Fibroblast of skin of right biceps (primary cell): Measurements from ENCODE around the gene NTN1.

ENCODE experiments used
- DNase-seq: peaks from one replicate; pipeline ENCODE4 v3.0.0-alpha.2; 2013

The NTN1 gene

DNA sequence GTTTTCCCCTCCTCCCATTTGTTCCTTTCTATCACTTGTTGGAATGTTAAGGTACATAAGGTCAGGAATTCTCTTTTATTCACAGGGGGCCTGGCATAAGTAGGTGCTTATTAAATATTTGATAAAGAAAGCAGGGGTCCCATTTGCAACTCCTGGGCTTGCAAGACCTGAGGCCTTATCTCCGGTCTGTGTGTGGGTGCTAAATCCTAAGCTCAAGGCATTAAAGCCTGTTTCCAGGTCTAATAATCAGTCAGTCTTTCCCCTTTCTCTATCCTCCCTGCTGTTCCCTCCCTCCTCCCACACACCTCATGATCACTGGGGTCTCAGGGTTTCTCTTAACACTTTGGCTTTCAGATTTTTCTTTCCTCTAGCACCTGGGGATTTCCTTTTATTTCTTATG, 17.1 kb downstream of the NTN1 start:
- DNase-seq: no peak

DNA sequence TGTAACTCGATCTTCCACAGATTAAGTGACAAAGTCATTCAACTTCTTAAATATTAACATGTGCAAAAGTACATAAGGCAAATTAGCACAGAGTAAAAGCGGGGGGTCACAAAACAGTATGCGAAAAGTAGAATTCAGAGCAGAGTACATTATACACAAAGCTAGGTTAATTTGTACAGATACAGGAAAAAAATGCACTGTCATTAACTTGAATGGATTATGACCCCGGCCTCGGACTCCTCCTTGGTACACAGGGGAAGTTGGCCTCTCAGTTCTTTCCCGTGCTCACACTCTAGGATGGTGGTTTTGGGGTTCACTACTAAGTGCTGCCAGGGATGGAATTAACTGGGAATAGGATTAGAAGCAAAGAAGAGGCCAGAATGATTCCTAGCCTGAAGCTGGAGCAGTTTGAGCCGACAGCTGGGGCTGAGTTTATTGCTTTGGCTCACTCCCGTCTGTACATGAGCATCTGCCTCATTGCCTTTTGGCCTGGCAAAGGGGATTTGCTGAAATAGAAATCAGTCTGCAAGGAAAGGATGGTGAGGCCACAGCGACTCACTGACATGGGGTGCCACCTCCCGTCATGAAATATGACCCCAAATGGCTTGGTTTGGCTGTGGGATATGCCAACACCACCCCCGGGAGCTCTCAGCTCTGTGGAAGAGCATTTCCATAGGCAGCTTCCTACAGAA, 23.6 kb downstream of the NTN1 start:
- DNase-seq: no peak

DNA sequence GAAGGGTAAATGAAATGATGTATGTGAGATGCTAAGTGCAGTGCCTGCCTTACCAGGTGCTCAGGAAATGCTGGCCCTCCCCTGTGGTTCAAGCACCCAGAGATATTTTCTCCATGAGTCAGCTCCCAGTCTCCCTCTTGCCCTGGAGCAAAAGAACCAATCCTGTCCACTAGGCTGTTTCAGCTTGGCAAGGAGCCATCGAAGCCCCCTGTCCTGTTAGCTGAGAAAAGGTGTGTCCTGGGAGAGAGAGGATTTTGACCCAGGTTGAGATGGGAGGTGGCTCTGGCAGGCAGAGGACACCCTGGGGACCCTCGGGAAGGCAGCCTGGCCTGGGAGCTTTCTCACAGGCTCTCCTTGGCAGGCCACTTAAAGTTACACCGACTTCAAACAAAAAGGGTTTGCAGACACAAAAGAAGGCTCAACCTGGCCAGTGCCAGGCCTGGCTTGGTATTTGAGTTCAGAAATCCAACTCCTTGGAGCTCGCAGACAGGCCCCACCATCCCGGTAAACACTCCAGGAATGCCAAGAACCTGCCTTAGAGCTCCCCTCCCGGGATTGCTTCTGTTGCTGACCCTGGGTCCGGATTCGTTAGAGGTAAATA, 29.6 kb downstream of the NTN1 start:
- DNase-seq: peak; percentile 21

DNA sequence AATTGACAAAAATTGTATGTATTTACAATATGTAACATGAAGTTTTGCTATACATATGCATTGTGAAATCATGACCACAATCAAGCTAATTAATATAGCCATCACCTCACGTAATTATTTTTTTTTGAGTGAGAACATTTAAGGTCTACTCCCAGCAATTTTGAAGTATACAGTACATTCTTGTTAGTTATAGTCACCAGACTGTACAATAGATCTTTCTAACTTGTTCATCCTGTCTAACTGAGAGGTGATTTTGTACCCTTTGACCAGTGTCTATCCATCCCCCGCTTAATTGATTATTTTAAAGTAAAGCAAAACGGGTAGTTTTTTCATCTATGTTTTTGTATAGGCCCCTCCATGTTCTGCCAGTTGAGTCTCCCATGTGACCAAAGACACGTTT, 30.3 kb downstream of the NTN1 start:
- no peak for DNase-seq

DNA sequence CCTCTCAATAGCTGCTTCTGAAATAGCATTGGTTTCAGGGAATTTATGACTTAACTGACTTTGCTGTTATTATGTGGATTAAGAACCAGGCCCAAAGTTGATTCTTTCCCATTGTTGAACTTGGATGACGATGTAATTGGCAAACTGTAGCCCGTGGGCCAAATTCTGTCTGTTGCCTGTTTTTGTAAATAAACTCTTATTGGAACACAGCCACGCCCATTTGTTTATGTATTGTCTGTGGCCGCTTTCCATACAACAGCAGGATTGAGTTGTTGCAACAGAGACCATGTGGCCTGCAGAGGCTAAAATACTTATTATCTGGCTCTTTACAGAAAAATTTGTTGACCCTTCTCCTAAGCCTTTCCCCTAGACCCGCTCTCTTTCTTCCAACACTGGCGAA, 31.6 kb downstream of the NTN1 start:
- DNase-seq: no peak

DNA sequence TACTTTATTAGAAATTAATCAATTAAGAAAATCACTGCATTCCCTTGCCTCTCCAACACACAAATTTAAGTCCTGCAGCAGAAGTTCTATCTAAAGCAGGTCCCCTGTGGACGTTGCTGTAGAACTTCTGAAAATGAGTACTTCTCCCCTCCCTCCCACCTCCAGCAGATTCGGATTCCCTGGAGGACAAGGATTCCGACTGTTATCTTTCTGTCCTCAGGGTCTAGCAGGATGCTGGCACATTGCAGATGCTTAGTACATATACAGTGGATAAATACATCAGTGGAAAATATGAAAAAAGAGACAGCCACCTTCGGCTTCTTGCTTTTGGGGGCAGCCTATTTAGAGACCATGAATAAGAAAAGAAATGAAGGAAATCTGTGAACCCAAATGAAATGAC, 32.1 kb downstream of the NTN1 start:
- no peak for DNase-seq

DNA sequence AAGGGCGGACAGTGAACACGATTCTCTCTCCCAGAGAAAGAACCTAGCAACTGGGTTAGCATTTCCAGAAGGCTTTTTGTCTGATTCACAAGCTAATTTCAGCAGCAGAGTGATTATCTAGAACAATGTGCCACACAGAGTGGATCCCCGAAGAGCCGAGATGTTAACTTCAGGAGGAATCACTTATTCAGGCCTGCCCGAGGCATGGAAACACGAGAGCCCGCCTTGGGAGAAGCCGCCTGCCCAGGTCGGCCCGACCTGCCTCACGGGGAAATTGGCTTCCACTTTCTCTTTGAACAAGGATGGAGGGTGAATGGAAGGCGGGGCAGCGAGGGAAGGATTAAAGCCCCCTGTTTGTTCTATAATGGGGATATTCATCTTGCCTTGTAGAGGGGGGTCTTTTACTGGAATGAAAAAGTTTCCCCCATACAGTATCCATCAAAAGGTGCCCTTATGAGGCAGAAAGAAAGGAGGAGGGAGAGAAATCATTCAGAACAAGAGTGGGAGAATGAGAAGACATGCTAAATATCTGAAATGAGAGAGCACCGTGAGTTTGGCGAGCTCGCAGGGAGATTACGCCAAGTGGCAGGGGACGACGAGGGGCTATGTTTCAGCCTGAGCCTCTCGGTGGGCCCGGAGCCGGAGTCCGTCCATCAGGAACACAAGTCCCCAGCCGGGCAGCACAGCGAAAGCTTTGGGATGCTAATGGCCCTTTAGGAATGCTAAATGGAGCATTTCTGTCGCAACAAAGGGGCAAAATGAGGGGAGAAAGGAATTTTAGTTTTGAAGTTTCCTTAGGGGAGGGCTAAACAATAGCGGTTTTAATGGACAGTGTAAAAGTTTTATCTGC, 33.0 kb downstream of the NTN1 start:
- DNase-seq: no peak

DNA sequence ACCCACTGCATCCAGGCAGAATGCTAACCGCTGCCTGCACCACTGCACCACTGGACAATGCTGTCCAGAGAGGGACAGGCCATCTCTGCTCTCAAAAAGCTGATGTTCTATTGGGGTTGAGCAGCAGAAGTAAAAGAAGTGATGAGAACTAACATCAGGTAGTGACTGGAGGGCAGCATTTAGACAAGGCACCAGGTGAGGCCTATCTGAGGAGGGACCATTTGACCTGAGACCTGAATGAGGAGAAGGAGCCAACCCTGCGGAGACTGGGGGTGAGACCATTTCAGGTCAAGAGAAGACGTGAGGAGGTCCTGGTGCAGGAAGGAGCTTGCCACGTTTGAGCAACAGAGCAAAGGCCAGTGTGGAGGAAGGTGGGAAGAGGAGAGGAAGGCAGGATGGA, 34.0 kb downstream of the NTN1 start:
- DNase-seq: no peak

DNA sequence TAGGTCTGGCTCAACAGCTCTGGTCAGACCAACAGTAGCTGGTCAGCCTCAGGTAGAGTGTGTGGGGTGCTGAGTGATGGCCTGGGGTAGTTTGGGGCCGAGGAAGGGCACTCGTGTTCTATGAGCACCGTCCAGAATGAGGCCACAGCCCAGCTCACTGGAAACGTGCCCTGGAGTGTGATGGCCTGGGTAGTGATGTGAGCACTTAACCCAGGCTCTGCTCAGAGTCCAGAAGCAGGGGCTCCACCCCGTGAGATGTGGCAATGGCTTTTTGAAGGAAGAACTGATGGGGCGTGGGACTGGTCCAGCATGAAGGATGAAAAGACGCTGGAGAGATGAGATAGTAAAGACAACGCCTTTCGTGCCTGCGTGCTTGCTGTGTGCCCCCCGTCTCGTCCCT, 35.3 kb downstream of the NTN1 start:
- DNase-seq: no peak

DNA sequence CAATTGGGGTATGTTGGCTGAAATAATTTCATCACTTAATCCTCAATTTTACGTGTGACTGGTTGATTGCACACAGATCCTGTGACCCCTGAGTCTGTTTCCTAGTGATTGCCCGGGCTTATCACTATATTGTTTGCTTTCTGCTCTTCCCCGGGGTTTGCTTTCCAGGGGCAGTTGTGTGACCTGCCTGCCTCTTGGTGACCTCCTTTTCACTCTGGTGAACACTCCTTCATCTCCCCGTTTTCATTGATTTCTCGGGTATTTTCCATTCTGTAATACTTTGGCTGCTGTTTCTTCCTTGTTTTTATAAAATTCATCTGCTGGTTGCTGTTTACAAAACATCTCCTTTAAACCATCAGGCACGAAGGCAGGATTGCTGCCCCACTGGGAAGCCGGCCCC, 36.0 kb downstream of the NTN1 start:
- DNase-seq: no peak

DNA sequence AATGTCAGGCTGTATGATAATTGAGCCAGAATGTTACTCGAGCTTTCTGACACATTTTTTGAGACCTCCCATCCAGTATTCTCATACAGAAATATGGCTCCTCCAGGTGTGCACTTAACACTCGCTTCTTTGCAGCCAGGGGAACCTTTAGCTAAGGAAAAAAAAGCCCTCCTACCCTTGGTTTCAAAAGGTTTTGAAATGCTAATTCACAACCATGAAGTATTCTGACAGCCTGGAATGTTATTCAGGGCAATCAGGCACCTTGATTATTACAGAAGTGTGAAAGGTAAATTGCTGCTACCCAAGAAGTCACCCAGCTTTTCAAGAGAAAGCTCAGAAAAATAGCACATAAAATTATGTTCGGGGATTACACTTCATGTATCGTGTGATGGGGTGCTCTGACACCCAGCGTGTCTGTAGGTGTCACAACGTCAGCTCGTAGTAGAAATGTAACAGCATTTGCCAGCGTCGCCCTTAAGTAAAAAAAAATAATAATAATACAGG, 41.1 kb downstream of the NTN1 start:
- no peak for DNase-seq

DNA sequence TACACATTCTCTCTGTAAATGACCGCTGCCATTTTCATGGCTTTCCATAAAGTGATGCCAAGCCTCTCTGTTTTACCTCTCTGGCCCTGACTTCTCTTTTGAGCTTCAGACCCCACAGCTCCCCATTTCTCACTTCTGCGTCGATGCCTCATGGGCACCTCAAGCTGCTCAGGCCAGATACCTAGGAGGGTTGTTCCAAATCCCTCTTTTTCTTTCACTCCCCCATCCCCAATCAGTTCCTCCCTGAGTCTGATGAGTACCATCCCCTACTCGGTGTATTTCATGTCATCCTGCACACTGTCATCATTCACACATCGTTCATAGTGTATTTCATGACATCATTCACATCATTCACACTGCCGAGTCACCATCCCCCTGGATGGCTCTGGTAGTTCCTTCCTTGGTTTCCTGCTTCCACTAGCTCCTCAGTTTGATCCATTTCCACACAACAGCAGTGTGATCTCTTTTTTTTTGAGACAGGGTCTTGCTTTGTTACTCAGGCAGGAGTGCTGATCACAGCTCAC, 43.1 kb downstream of the NTN1 start:
- no peak for DNase-seq

DNA sequence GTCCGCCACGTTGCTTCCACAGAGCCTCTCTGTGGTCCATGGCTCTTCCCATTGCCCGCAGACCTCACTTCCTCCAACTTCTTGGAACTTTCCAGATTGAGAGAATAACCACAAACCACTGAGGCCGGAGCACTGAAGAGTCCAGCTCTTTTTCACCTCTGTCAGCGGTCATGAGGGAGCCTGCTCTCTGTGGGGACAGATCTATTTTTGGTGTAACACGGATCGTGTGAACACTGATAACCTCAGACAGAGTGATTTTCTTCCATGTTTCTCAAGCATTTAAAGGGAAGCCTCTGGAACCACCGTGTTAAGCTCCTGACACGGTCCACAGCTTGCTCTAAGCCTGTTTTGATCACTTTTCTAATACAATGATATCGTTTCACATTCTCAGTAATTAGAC, 49.7 kb downstream of the NTN1 start:
- DNase-seq: no peak

DNA sequence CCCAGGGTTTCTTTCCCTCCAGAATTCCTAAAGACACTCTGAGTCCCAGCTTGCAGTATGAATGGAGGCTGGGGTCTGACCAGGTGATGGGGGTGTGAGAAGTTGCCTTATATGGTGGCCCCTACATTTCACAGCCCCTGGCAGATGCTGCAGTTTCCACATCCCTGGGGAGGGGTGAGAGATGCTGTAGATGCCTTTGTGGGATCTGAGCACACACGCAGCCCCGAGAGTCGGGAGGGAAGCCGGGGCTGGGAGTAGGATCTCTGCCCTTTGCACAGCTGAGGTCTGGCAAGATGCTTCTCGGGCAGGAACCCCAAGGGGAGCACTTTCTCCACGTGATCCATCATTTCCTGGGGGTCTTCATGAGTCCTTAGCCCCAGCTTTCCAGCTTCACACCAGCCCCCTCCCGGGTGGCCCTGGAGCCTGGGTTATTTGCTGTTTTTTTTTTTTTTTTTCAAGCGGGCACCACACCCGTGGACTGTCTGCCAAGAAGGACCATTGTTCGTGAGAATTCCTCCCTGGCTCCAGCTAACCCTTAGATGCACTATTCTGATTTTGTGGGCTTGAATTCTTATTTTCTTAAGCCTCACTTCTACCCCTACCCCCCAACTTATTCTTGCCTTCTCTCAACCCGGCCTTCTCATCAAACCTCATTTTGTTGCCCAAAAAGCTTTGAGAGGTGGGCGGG, 50.6 kb downstream of the NTN1 start:
- DNase-seq: no peak

DNA sequence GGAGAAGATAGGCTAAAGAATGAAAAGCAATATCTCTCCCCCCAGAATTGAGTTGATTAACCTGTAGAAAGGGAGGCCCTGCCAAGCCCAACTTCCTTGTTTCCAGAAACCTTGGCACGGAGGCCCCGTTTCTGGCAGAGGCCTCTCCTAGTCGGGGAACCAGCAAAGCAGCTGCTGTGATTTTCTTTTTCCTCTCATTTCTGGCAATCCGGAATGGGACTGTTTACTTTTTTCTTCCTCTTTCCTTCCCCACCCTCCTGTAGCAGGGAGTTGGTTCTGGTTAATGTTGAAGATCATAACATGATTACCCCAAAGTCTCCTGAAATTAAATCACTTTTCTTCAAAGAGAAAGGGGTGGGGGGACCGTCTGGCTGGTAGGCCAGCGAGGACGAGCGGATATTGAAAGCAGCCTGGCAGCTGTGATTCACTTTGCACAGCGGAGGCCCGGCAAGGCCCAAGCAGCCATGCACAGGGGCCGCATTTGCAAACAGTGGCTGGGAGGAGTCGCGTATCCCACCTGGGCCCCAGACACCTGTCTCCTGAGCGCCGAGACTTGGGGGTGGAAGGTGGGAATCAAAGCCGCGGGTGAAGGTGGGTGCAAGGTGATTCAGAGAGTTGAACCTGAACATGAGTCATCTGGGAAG, 51.5 kb downstream of the NTN1 start:
- no peak for DNase-seq

DNA sequence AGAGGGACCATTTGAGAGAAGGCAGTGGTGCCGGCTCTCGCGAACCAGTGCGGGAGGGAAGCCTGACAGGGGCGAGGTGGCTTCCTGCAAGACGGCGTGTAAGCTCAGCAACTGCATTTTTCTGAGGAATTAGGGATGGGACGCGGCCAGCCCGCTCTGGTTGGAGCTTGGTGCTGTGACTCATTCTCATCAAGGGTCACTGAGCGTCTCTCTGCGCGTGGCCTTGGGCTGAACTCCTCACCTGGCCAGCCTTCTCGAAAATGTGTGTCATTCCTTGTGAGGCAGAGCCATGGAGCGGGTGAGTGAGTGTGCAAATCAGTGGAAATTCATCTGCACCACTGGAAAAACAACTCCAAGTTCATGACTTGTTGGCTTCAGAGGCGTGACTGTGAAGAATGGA, 52.8 kb downstream of the NTN1 start:
- DNase-seq: peak; percentile 25

DNA sequence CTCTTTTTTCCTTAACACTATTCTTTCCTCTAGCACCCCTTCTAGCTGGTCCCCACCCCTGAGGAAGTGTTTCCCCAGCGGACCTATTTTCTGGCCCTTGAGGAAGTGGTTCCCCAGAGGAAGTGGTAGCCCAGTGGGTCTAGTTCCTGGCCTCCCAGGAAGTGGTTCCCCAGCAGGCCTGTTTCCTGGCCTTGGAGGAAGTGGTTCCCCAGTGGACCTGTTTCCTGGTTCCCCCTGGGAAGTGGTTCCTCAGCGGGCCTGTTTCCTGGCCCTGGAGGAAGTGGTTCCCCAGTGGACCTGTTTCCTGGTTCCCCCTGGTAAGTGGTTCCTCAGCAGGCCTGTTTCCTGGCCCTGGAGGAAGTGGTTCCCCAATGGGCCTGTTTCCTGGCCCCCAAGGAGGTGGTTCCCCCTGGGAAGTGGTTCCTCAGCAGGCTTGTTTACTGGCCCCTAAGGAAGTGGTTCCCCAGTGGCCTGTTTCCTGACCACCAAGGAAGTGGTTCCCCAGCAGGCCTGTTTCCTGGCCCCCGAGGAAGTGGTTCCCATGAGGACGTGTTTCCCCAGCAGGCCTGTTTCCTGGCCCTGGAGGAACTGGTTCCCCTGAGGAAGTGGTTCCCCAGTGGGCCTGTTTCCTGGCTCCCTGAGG, 58.3 kb downstream of the NTN1 start:
- DNase-seq: no peak

DNA sequence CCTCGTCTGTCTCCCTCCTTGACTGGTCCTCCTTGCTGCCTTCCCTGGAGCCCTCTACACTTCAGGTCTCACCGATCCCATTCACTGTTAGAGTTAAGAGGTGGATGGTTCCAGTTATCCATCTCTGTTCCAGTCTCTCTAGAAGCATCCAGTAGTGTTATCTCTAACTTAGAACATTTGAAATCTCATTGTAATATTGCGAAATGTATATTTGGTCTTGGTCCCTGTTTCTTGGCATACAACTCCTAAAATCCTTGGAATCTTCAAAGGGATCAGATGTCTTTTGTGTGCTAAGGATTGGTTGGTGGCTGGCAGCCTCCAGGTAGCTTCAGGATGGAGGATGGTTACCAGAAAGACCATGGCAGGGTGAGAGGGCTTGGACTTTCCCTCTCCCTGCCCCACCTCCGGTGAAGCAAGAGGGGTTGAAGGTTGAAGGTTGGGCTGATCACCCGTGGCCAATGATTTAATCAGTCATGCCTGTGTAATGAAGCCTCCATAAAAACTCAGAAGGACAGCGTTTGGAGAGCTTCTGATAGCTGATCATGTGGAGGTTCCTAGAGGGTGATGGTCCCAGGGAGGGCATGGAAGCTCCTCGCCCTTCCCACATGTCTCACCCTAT, 59.1 kb downstream of the NTN1 start:
- no peak for DNase-seq

DNA sequence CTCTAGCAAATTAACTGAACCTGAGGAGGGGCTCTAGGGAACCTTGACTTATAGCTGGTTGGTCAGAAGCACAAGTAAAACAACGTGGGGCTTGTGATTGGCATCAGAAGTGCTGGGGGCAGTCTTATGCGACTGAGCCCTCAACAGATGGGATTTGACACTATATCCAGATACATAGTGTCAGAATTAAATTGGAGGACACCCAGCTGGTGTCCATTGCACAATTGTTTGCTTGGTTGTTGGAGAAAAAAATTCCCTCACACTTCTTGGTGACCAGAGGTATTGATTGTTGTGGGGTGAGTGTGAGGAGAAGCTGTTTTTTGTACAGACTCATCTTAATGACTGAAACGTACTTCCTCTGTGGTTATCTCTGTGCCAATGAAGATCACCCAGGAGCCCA, 59.7 kb downstream of the NTN1 start:
- DNase-seq: no peak

DNA sequence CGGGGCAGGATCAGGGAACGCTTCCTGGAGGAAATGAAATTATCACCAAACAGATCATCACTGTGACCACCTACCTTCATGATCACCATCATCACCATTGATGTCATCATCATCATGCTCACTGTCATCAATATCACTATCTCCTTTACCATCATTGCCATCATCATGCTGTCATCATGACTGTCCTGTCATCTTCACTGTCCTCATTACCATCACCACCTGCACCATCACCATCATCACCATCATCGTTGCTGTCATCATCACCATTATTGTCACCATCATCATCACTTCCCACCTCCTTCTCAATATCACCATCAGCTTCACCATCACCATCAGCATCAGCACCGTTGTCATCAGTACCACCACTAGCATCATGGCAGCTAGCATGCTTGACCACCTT, 65.3 kb downstream of the NTN1 start:
- DNase-seq: no peak

DNA sequence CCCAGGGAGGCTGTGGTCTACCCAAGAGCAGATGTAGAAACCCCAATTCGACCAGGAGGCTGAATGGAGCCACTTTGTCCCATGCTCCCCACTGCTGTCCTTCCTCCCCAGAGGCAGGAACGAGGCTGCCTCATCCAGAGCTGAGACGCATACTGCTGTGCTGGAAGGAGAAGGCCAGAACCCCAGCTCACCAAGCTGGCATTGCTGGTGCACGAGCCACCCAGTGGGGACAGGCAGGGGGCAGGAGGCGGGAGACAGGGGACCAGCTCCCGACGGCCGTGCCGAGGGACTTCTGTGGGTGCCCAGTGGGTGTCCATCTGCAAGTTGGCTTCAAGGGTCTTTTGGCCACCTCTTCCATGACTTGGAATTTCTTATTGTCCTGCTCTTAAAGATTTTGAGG, 66.6 kb downstream of the NTN1 start:
- no peak for DNase-seq

DNA sequence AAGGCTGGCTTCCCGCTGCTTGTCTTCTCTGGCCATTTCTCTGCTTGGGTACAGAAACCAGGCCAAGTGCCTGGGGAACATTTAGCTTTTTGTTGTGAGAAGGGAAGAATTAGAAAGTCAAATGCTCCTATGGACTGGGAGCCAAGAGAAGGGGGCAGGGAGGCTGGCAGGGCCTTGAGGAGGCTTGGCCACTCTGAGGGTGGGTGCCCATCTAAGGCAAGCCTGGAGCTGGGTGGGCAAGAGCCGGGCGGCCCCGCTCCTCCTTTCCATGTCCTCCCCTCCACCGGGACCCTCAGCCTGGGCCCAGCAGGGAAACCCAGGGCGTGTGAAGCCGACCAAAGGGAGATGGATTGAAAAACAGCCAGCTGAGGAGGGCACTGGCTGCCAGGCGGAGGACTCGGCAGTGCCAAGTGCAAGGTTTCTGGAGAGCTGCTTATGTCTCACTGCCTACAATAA, 69.4 kb downstream of the NTN1 start:
- DNase-seq: no peak
